Left ventricle myocardium inferior (tissue), 1 donor: ENCODE results near the gene RPS6KA5. TPM values are rescaled to one million over a fixed set of nuclear protein-coding genes. Genes with fewer than 3 reads are reported as not detected.

Experiments used
- DNase-seq: peaks from one replicate; pipeline ENCODE4 v3.0.0-alpha.2; 2020
- H3K27ac ChIP-seq: fragments of 200-600 bp; replicated peaks from 2 replicates; pipeline ENCODE4 v1.8.0; 2021
- H3K27me3 ChIP-seq: fragments of 200-600 bp; 2 replicates; pipeline ENCODE4 v1.8.0; 2021; ENCODE audit warnings: low read depth
- H3K36me3 ChIP-seq: fragments of 200-600 bp; 2 replicates; pipeline ENCODE4 v1.8.0; 2021
- H3K4me1 ChIP-seq: fragments of 200-600 bp; 2 replicates; pipeline ENCODE4 v1.8.0; 2021
- H3K4me3 ChIP-seq: fragments of 200-600 bp; 2 replicates; pipeline ENCODE4 v1.8.0; 2021; ENCODE audit warnings: mild to moderate bottlenecking, moderate library complexity
- H3K9me3 ChIP-seq: fragments of 200-600 bp; replicated peaks from 2 replicates; pipeline ENCODE4 v1.8.0; 2021
- intact Hi-C: fragments of 100-400 bp; cut with micrococcal nuclease; formaldehyde crosslinking; loops from one replicate; pipeline ENCODE4 v1.11.0; 2022
- total RNA-seq: library from RNA; stranded (reverse); fragmentation: NEBNext Ultra II Directional; extraction: Animal tissue kit (Norgen Biotek cat#: 25700); gene quantifications from one replicate; pipeline ENCODE4 v1.2.1, GENCODE V29; 2021
- TF ChIP-seq, protein P1 (sequence below): fragments of 200-600 bp; IDR thresholded peaks from 2 replicates; pipeline ENCODE4 v1.8.0; 2021; ENCODE audit warnings: antibody characterized with exemption, mild to moderate bottlenecking, borderline replicate concordance
- donor health status: DM: no; HTN: yes; CAD: no; lungs with severe emphysema.

The RPS6KA5 gene
- total RNA-seq, 1 donor from 2014 or later = 6.4 TPM

DNA sequence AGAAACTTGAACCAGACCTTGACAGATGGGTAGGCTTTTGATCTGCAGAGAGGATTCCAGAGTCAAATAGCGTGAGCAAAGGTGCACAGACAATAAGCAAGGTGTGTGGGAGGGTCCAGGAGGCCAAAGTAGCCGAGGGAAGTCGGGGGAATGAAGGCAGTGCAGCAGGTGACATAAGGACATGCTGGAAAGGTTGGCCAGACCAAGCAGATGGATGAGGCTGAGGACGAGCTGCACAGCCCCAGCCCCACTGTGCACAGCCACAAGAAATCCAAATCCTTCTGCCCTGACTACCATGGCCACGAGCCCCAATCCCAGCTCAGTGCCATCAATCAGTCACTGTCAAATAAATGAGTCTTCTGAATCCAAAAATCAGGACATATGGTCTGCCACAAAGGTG is 249.6 kb downstream of the RPS6KA5 start:
- DNase-seq = no peak
- intact Hi-C loops = no loop called here
- Histone ChIP-seq H3K27ac (no peak overlapping the region), H3K4me1 (peaks cover 97% of the 10 kb centered on the region), H3K4me3 (no peak overlapping the region), H3K9me3 (no peaks in the 10 kb centered on the region), H3K36me3 (no peaks in the 10 kb centered on the region), H3K27me3 (no peaks in the 10 kb centered on the region)
- TF ChIP-seq, protein P1, sequence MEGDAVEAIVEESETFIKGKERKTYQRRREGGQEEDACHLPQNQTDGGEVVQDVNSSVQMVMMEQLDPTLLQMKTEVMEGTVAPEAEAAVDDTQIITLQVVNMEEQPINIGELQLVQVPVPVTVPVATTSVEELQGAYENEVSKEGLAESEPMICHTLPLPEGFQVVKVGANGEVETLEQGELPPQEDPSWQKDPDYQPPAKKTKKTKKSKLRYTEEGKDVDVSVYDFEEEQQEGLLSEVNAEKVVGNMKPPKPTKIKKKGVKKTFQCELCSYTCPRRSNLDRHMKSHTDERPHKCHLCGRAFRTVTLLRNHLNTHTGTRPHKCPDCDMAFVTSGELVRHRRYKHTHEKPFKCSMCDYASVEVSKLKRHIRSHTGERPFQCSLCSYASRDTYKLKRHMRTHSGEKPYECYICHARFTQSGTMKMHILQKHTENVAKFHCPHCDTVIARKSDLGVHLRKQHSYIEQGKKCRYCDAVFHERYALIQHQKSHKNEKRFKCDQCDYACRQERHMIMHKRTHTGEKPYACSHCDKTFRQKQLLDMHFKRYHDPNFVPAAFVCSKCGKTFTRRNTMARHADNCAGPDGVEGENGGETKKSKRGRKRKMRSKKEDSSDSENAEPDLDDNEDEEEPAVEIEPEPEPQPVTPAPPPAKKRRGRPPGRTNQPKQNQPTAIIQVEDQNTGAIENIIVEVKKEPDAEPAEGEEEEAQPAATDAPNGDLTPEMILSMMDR = no peak

DNA sequence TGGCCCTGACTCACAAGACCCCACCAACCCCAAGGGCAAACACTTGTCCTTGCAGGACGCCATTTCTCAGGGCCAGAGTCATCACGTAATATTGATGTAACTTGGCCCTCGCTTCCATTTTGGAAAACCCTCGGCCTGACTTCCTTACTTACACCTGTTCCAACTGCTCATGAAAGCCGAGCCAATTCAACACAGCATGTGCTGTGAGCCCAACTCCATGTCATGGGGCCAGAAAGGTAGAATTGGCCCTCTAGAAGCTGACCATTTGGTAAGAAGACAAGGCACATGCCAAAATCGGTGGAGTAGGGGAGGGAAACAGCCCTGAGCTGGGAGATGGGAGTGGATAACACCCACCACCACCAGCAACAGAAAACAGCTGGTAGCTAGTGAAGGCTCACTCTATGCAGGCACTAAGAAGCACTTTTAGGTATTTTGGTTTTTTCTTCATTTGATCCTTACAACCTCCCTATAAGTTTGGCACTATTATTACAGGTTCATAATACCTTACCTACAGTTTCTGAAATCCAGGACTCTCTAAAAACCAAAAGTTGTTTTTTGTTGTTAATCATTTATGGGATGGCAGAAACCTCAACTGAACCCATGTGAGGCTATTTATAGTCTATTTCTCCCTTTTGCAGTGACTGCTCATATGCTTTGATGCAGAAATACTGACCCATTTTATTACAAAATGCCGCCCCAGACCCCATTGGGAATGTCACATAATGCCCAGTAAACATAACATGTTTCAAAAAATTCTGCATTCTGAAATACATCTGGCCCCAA is 250.7 kb downstream of the RPS6KA5 start:
- intact Hi-C loops = no loop called here
- H3K27ac ChIP-seq = no peak overlapping the region

DNA sequence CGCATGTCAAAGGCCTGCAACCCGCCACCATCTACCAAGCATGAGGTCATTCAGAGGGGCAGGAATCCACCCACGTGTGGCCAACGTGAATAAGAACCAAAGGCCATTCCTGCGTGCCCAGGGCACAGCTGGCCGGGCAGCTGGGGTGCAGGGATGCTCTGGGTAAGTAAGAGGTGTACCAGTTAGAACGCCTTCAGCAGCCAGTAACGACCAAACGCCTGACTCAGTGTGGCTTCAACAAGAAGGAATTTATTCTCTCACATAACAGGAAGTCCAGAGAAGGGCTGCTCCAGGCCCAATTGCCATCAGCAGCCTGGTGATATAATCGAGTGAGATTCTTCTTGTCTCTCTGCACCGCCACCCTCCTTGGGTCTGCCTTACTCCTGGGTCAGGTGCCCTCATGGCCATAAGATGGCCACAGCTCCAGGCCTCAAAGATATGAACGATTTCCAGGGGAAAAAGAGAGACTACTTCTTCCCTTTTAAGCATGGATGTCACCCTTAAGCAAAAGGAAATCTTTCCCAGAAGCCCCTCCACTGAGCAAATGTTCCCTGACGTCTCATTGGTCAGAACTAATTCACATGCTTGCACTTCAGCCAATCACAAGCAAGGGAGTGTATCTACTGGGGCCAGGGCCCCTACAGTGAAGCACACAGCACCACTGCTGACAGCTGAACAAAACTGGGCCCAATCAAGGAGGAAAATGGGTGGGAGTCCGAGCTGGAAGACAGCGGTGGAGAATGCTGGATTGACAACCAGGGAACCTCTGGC is 251.5 kb downstream of the RPS6KA5 start:
- no peak overlapping the region for H3K4me3 ChIP-seq
- intact Hi-C loops = no loop called here
- peaks cover 97% of the 10 kb centered on the region for H3K4me1 ChIP-seq
- no peak for DNase-seq
- TF ChIP-seq, protein P1 = no peak
- no peaks in the 10 kb centered on the region for H3K9me3 ChIP-seq
- no peaks in the 10 kb centered on the region for H3K36me3 ChIP-seq
- no peaks in the 10 kb centered on the region for H3K27me3 ChIP-seq
- peak overlapping the region; percentile 55 for H3K27ac ChIP-seq

More for the DNA sequence above, 250.7 kb downstream of the RPS6KA5 start:
- Histone ChIP-seq H3K4me3 (no peak overlapping the region), H3K9me3 (no peaks in the 10 kb centered on the region), H3K4me1 (peaks cover 97% of the 10 kb centered on the region), H3K36me3 (no peaks in the 10 kb centered on the region), H3K27me3 (no peaks in the 10 kb centered on the region)
- DNase-seq = no peak
- TF ChIP-seq, protein P1 = no peak

DNA sequence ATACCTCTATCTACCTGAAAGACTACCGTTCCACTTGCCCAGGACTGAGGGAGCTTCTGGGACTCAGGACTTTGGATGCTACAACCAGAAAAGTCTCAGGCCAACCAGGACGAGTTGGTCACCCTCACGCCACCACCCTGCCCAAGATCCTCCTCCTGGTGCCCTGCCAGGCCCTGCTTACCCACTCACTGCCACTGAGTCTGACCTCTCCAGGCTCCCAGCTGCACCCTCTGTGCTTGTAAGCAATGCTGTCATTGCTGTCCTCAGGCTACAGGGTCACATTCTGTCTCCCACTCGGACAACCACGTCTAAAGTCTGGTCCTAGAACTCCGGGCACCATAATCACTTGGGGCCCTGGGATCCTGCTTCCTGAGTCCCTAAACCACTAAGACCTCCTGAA is 253.4 kb downstream of the RPS6KA5 start:
- DNase-seq = no peak
- intact Hi-C loops = no loop called here
- Histone ChIP-seq H3K27me3 (no peaks in the 10 kb centered on the region), H3K27ac (peak overlapping the region; percentile 55), H3K9me3 (no peaks in the 10 kb centered on the region), H3K4me3 (no peak overlapping the region), H3K36me3 (no peaks in the 10 kb centered on the region), H3K4me1 (peaks cover 88% of the 10 kb centered on the region)
- TF ChIP-seq, protein P1 = no peak

DNA sequence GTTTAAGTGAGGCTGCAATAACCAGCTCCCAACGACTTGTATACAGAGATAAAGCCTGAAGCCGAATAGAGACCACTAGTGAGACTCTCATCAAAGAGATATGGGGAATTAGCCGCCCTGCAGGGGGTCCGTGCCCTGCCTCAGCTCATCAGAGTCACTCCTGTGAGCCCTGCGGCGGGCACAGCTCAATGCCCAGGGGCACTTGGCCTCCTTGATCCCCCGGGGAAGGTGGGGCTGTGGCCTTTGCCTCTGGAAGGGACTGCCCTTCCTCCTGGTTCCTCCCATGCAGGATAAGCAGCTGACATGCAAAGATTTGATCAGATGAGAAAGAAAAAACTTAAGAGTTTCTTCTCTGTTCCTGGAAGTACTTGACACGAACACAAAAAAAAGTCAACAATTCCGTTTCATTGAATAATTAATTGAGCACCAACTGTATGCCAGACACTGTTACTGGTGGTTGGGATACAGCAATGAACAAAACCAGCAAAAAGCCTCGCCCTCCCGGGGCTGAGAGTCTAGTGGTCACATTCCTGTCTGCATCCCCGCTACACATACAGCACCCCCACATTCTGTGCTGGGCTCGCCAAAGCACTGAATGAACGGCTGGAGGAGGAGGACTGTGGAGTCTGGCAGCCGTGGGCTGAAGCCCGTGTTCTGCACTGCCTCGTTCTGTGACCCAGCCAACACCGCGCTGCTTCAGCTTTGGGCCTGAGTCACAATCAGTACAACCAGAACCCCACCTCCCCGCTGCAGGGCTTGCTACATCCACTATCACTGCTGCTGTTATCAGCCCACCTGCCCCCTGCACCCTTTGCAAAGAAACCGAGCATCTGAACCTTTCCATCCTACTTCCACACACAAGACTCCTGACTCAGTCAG is 254.5 kb downstream of the RPS6KA5 start:
- Histone ChIP-seq H3K4me1 (peaks cover 82% of the 10 kb centered on the region), H3K27me3 (no peaks in the 10 kb centered on the region), H3K9me3 (no peaks in the 10 kb centered on the region), H3K36me3 (no peaks in the 10 kb centered on the region), H3K4me3 (no peak overlapping the region), H3K27ac (peak overlapping the region; percentile 55)
- TF ChIP-seq, protein P1 = no peak
- DNase-seq = peak; percentile 45
- intact Hi-C loops = no loop called here
